Lower leg skin (tissue), 4 donors: ENCODE measurements around the gene REELD1. TPM values are rescaled to one million over a fixed set of nuclear protein-coding genes. Genes with fewer than 3 reads are reported as not detected.
A peak's percentile ranks its signal among the peaks of the same experiment; 100 is the strongest.

ENCODE experiments used
- DNase-seq, 2 donors: peaks; one replicate each; pipeline ENCODE4 v3.0.0-alpha.2; 2019; ENCODE audit warnings: low spot score in 2 of 2
- H3K4me3 ChIP-seq: fragments of 200-600 bp; sonication (generic); 2 replicates; pipeline ENCODE4 v1.5.1; 2017; ENCODE audit warnings: mild to moderate bottlenecking, low read depth; ENCODE audit not compliant: poor library complexity, severe bottlenecking
- CTCF ChIP-seq, 3 donors: fragments of 450-650 bp; IDR thresholded peaks; one replicate each; pipeline ENCODE4 v1.5.1; 2016; ENCODE audit warnings: antibody characterized with exemption in 3 of 3, mild to moderate bottlenecking in 3 of 3, moderate library complexity in 2 of 3
- POLR2A ChIP-seq, 2 donors: fragments of 450-650 bp; IDR thresholded peaks; one replicate each; pipeline ENCODE4 v1.6.1; 2016 to 2017; ENCODE audit warnings: antibody characterized with exemption in 2 of 2, mild to moderate bottlenecking in 1 of 2, moderate library complexity in 1 of 2
- WGBS, 2 donors: methylation state at CpG; one replicate each; pipeline ENCODE4 v1.1.5; 2018; 5-methylcytosine and 5-hydroxymethylcytosine counted together
- intact Hi-C: fragments of 100-400 bp; cut with DNase I; formaldehyde crosslinking; loops from one replicate; pipeline ENCODE4 v1.15.0; 2023; ENCODE audit warnings: low total_unique reads
- total RNA-seq, 4 donors: library from RNA; depleted of rRNA; stranded (reverse); fragments of >200 nt; gene quantifications; one replicate each; pipeline ENCODE4 v1.1.0, GENCODE V29; 2016

The REELD1 gene
- total RNA-seq: under 1 TPM in 1 of 4 donors, not detected in 3; 0.96 TPM

GRCh38 chr4:146214238-146214637, at the start of gene REELD1:
TSS of gene REELD1 (plus strand) at chr4:146214538. CDS start at chr4:146216953, 2,415 bp downstream.
- DNase-seq: no peak
- TF ChIP-seq POLR2A (IDR thresholded peaks at IDR 0.05) (no peak), CTCF (IDR thresholded peaks at IDR 0.05) (no peak)
- intact Hi-C loops: no loop called here
- H3K4me3 ChIP-seq: no peak within 1 kb of the TSS
- WGBS, 2 donors: 70 to 74% methylated on average over 5 of the region's 5 CpGs

- 46 to 65% methylated on average over 1 of the region's 1 CpG for WGBS, 2 donors
- no peak overlapping the region for H3K4me3 ChIP-seq
- intact Hi-C loops: no loop called here
- no peak for DNase-seq
- TF ChIP-seq CTCF (IDR thresholded peaks at IDR 0.05) (no peak), POLR2A (IDR thresholded peaks at IDR 0.05) (no peak)
These were observed 49.1 kb upstream of the REELD1 start for GRCh38 chr4:146165221-146165620.

- no peak for DNase-seq
- intact Hi-C loops: no loop called here
- H3K4me3 ChIP-seq: no peak overlapping the region
- TF ChIP-seq CTCF (IDR thresholded peaks at IDR 0.05): no peak
- no peak for TF ChIP-seq POLR2A (IDR thresholded peaks at IDR 0.05)
These were observed 48.5 kb upstream of the REELD1 start for GRCh38 chr4:146165840-146166239.

- no peak for TF ChIP-seq POLR2A (IDR thresholded peaks at IDR 0.05)
- no peak for DNase-seq
- intact Hi-C loops: no loop called here
- no peak overlapping the region for H3K4me3 ChIP-seq
- WGBS, 2 donors: 76 to 83% methylated on average over 3 of the region's 3 CpGs
These were observed 44.2 kb upstream of the REELD1 start for GRCh38 chr4:146170149-146170548.

- intact Hi-C loops: no loop called here
- 0% methylated on average over 39 to 45 of the region's 75 CpGs for WGBS, 2 donors
- DNase-seq: peak; percentile 83 to 96
- peak within 1 kb of the TSS; percentile 92 for H3K4me3 ChIP-seq
- TF ChIP-seq CTCF (IDR thresholded peaks at IDR 0.05): no peak
- no peak for TF ChIP-seq POLR2A (IDR thresholded peaks at IDR 0.05)
These were observed 38.5 kb upstream of the REELD1 start, which contains the start of gene LSM6 for GRCh38 chr4:146175541-146176453. TSS of gene LSM6 (plus strand) at chr4:146175718. CDS start at chr4:146182922, 7,204 bp downstream.

GRCh38 chr4:146176891-146177290, 37.4 kb upstream of the REELD1 start:
- TF ChIP-seq CTCF (IDR thresholded peaks at IDR 0.05) (no peak), POLR2A (IDR thresholded peaks at IDR 0.05) (no peak)
- intact Hi-C loops: no loop called here
- no peak overlapping the region for H3K4me3 ChIP-seq
- no peak for DNase-seq
- 75 to 87% methylated on average over 2 of the region's 2 CpGs for WGBS, 2 donors
